ENCODE results near the gene KRT7.

Gene KRT7

GRCh38 chr12:52212701-52213563, 20.1 kb upstream of the KRT7 start:
- DNase-seq = no peak

GRCh38 chr12:52213564-52214420, 19.3 kb upstream of the KRT7 start:
- no peak for DNase-seq

GRCh38 chr12:52214421-52214802, 18.6 kb upstream of the KRT7 start:
- no peak for DNase-seq

GRCh38 chr12:52215587-52216031, 17.4 kb upstream of the KRT7 start:
- DNase-seq = no peak

GRCh38 chr12:52216100-52216499, 16.9 kb upstream of the KRT7 start:
- DNase-seq = no peak

- DNase-seq = no peak
Observed at GRCh38 chr12:52216807-52217206, 16.2 kb upstream of the KRT7 start.

- no peak for DNase-seq
Observed at GRCh38 chr12:52217223-52217622, 15.8 kb upstream of the KRT7 start.

- no peak for DNase-seq
Observed at GRCh38 chr12:52218001-52218400, 15.0 kb upstream of the KRT7 start.

GRCh38 chr12:52220477-52220876, 12.6 kb upstream of the KRT7 start:
- DNase-seq = no peak

- DNase-seq = no peak
Observed at GRCh38 chr12:52221070-52221781, 11.8 kb upstream of the KRT7 start.

GRCh38 chr12:52221912-52222457, 11.1 kb upstream of the KRT7 start:
- no peak for DNase-seq

- DNase-seq = no peak
Observed at GRCh38 chr12:52222692-52223091, 10.4 kb upstream of the KRT7 start.

GRCh38 chr12:52223406-52224039, 9.5 kb upstream of the KRT7 start:
- DNase-seq = no peak

- DNase-seq = no peak
Observed at GRCh38 chr12:52224151-52224550, 8.9 kb upstream of the KRT7 start.

- DNase-seq = no peak
Observed at GRCh38 chr12:52225752-52226151, 7.3 kb upstream of the KRT7 start.

GRCh38 chr12:52226446-52226845, 6.6 kb upstream of the KRT7 start:
- no peak for DNase-seq

- no peak for DNase-seq
Observed at GRCh38 chr12:52227606-52228166, 5.4 kb upstream of the KRT7 start.

- DNase-seq = no peak
Observed at GRCh38 chr12:52228366-52228765, 4.7 kb upstream of the KRT7 start.

GRCh38 chr12:52228931-52229330, 4.1 kb upstream of the KRT7 start:
- DNase-seq = no peak

GRCh38 chr12:52229836-52230343, 3.2 kb upstream of the KRT7 start:
- no peak for DNase-seq

- no peak for DNase-seq
Observed at GRCh38 chr12:52230364-52231281, 2.4 kb upstream of the KRT7 start.
